RWPE1 (cell line): ENCODE data around the gene ERN1.

Experiments
- CTCF ChIA-PET: fragments of 350-600 bp; sonication (Branson Sonifier 250); formaldehyde crosslinking; extraction: SDS; loops from one replicate; lab custom pipeline; 2021; lab: Yijun Ruan, JAX
- POLR2A ChIA-PET: fragments of 400-600 bp; formaldehyde crosslinking; extraction: SDS; loops from one replicate; lab custom pipeline; 2020; ENCODE audit warnings: antibody characterized with exemption; ENCODE audit not compliant: low non-redundant PET; lab: Yijun Ruan, JAX
- DNase-seq: peaks from one replicate; pipeline ENCODE4 v3.0.0; 2012; ENCODE audit warnings: low spot score
- H3K27ac ChIP-seq: fragments of 450-650 bp; 2 replicates; pipeline ENCODE4 v1.5.1; 2017
- CTCF ChIP-seq: fragments of 450-650 bp; conservative IDR thresholded peaks from 2 replicates; pipeline ENCODE4 v1.5.1; 2017; ENCODE audit warnings: low read depth, mild to moderate bottlenecking

The ERN1 gene

GRCh38 chr17:64073771-64074703 lies 55.9 kb downstream of the ERN1 start:
- TF ChIP-seq CTCF, result no peak
- ChIA-PET CTCF (interaction anchor here (0.7 kb wide), 1 partner anchor 12 kb away, joined by 4 read pairs; no protein-coding TSS in a partner anchor), POLR2A (no interaction called here)
- H3K27ac ChIP-seq, result no peak overlapping the region
- no peak for DNase-seq

GRCh38 chr17:64071111-64071510 lies 58.8 kb downstream of the ERN1 start:
- DNase-seq, result no peak
- H3K27ac ChIP-seq, result no peak overlapping the region
- POLR2A ChIA-PET, result no interaction called here
- TF ChIP-seq CTCF, result no peak
- CTCF ChIA-PET, result no interaction called here

GRCh38 chr17:64070213-64070612 lies 59.7 kb downstream of the ERN1 start:
- DNase-seq, result no peak
- POLR2A ChIA-PET, result no interaction called here
- CTCF ChIA-PET, result no interaction called here
- H3K27ac ChIP-seq, result no peak overlapping the region
- no peak for TF ChIP-seq CTCF

- ChIA-PET POLR2A (no interaction called here), CTCF (no interaction called here)
- DNase-seq, result no peak
- no peak overlapping the region for H3K27ac ChIP-seq
- no peak for TF ChIP-seq CTCF
These were observed 60.8 kb downstream of the ERN1 start for GRCh38 chr17:64069143-64069542.

- H3K27ac ChIP-seq, result no peak overlapping the region
- DNase-seq, result no peak
- CTCF ChIA-PET, result no interaction called here
- POLR2A ChIA-PET, result no interaction called here
- TF ChIP-seq CTCF, result no peak
These were observed 62.3 kb downstream of the ERN1 start for GRCh38 chr17:64067657-64068056.

- CTCF ChIA-PET, result no interaction called here
- TF ChIP-seq CTCF, result no peak
- no peak overlapping the region for H3K27ac ChIP-seq
- POLR2A ChIA-PET, result no interaction called here
- no peak for DNase-seq
These were observed 63.2 kb downstream of the ERN1 start for GRCh38 chr17:64066716-64067115.
